T-helper 1 cell treated with Interleukin-12 subunit alpha and Interleukin-12 subunit beta and Interleukin-4 antibody, amounts not matched to agents 30 ng/mL and 1 ng/mL, for 36 hours (primary cell): Measurements from ENCODE around the gene NTMT1. TPM values are rescaled to one million over a fixed set of nuclear protein-coding genes. Genes with fewer than 3 reads are reported as not detected.

Experiments
- intact Hi-C: fragments of 100-400 bp; cut with micrococcal nuclease; formaldehyde crosslinking; loops from one replicate; pipeline ENCODE4 v1.15.1; 2024
- total RNA-seq: library from RNA; stranded (reverse); gene quantifications from 2 replicates; pipeline ENCODE4 v1.2.3, GENCODE V29; 2022

NTMT1 gene
- total RNA-seq, 1 donor from 2014 or later, result 35.4 TPM

- intact Hi-C loops, result no loop called here
Observed at GRCh38 chr9:129673602-129674001, 47.6 kb downstream of the NTMT1 start.

GRCh38 chr9:129674229-129674628, 48.3 kb downstream of the NTMT1 start:
- intact Hi-C loops, result no loop called here

DNA sequence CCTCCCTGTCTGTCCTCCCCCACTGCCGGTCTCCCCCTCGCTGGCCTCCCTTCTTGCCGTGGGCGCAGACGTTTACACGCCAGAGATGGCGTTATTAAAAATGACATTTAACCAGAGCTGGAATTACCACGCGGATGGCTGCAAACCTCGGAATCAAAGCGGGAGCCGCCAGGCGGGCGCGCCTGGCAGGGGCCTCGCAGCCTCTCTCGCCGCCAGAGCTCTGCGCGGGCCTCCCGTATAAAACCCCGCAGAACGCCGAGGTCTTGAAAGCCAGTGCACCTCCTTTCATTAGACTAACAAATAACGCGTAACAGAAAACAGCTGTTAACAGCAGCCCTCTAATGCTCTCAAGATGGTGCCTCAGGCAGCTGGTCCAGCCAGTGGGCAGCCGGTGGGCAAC, 49.7 kb downstream of the NTMT1 start:
- intact Hi-C loops, result no loop called here

DNA sequence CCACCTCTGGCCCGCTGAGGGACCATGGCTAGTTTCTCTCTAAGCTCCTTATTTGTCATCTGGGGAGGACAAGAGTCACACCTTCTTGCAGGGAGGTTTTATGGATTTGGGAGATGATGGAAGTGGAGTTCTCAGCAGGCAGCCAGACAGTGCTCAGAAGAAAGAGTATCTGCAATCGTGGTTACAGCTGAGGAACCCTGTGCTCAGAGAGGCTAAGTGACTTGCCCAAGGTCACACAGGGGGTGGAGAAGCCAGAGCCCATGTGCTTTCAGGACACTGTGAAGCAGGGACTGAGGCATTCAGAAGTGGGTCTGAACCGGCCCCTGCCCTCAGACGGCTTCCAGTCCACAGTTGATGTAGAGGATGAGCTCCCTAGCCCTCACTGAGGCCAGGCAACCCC, 50.3 kb downstream of the NTMT1 start:
- intact Hi-C loops, result no loop called here

- intact Hi-C loops, result no loop called here
Observed at GRCh38 chr9:129676975-129677374, 51.0 kb downstream of the NTMT1 start.

DNA sequence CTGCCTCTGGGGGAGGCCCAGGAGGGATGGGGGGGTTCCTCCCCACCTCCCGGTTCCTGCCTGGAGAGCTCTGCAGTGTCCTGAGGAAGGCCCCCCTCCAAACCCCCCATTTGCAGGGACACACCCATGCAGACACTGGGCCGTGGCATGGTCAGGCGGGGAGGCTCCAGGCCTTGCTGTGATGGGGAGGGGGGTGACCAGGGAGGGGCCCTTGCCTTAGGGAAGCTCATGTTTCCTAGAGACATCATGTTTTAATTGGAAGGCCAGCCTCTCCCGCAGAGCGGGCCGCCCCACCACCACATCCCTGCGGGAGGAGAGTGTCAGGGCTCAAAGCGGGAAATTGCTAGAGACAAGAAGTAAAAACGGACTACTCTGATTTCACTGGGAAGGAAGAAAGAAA, 51.5 kb downstream of the NTMT1 start:
- intact Hi-C loops, result no loop called here

DNA sequence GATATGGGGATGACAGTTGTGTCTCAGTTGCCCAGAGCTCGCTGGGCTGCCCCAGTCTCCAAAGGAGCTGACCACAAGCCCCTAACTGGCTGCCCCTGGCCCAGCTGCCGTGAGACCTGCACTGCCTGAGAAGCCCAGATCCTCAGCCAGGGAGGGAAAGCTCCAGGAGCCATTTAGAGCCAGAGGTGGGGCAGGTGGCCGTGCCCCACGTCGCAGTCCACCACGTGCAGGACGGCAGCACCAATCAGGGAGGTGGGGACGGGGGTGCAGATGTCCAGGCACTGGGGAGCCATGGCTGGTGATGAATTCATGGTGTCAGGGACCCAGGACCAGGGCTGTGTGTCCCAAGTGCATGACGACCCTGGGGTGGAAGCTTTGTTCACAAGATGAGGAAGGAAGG, 52.9 kb downstream of the NTMT1 start:
- intact Hi-C loops, result no loop called here

DNA sequence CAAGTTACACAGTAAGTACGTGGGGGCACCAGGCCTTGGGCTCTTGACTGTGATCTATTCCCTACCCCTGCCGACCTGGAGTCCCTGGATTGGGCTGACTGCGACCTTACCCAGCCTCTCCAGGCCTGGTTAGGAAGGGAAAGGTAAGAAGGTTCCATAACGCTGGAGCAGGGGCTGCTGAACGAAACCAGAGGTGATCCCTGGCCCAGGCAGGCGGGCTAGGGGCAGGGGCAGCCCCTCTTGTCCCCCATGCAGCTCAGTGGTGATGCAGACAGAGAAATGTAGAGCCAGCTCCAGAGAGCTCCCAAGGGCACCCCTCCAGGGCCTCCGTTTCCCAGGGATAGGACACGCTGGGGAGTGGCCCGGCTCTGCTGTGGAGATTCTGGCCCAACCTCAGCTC, 53.6 kb downstream of the NTMT1 start:
- intact Hi-C loops, result no loop called here

- intact Hi-C loops, result no loop called here
Observed at GRCh38 chr9:129681924-129682323, 56.0 kb downstream of the NTMT1 start.

GRCh38 chr9:129682381-129682780, 56.4 kb downstream of the NTMT1 start:
- intact Hi-C loops, result no loop called here

DNA sequence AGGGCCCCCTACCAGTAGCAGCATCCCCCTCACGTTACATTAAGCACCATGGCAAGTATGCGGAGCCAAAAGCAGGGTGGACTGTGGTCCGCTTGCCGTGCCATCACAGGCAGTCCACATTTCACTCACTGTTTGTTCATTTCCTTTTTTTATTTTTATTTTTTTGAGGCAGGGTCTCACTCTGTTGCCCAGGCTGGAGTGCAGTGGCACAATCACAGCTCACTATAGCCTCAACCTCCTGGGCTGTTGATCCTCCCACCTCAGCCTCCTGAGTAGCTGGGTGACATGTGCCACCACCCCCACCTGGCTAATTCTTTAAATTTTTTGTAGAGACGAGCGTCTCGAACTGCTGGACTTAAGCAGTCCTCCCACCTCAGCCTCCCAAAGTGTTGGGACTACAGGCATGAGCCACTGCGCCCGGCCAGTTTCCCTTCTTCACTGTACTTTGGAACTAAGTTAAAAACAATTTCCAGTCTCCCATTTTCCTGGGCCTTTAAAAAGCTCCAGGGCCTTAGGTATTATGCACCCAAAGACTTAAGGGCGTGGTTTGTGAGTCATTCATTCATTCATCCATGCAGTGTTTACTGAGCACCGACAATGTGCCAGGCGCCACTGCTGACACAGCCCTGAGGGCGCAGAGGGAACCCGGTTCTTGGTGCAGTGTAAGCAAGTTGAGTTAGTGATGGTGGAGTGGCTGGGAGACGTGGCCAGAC, 59.4 kb downstream of the NTMT1 start:
- intact Hi-C loops, result no loop called here

Other genes with a start within 250 kb of the NTMT1 start
- not detected in 2 replicates for gene C9orf50, start 5.1 kb upstream of the NTMT1 start, total RNA-seq
- gene ASB6, start 16.0 kb downstream of the NTMT1 start, total RNA-seq, result 27.9 and 28.1 TPM in 2 replicates
- gene PRRX2, start 39.5 kb downstream of the NTMT1 start, total RNA-seq, result 1.5 and 1.6 TPM in 2 replicates
- gene PTGES, start 126.9 kb downstream of the NTMT1 start, total RNA-seq, result 0.12 TPM in 1 of 2 replicates, not detected in the other
- 28.0 and 30.8 TPM in 2 replicates for gene TOR1B, start 177.0 kb downstream of the NTMT1 start, total RNA-seq
- 59.7 and 63.5 TPM in 2 replicates for gene TOR1A, start 198.0 kb downstream of the NTMT1 start, total RNA-seq
- 74.7 and 76.0 TPM in 2 replicates for gene C9orf78, start 209.1 kb downstream of the NTMT1 start, total RNA-seq
- gene USP20, start 209.3 kb downstream of the NTMT1 start, total RNA-seq, result 107 and 108 TPM in 2 replicates